Measurements from ENCODE around the gene COMMD6. TPM values are rescaled to one million over a fixed set of nuclear protein-coding genes. Genes with fewer than 3 reads are reported as not detected.

COMMD6 gene
- total and polyA plus RNA-seq, 5 donors = 128 to 162 (median 142) TPM

- no peak overlapping the region for H3K27ac ChIP-seq (ENCODE audit: low read length)
- WGBS = 71% methylated on average over 3 of the region's 3 CpGs
- no peaks in the 10 kb centered on the region for H3K9me3 ChIP-seq (ENCODE audit: control insufficient read depth, low read length)
- H3K4me3 ChIP-seq (ENCODE audit: low read length) = no peak overlapping the region
- H3K27me3 ChIP-seq (ENCODE audit: control insufficient read depth, insufficient read depth) = no peaks in the 10 kb centered on the region
- intact Hi-C loops (cut with DNase I) = no loop called here
- ATAC-seq (no peak), DNase-seq (no peak)
- H3K4me1 ChIP-seq (ENCODE audit: control insufficient read depth, insufficient read depth, low read length) = no peaks in the 10 kb centered on the region
Observed at GRCh38 chr13:75521956-75522355, 15.7 kb downstream of the COMMD6 start.

GRCh38 chr13:75518439-75519088, 19.1 kb downstream of the COMMD6 start:
- no peaks in the 10 kb centered on the region for H3K9me3 ChIP-seq (ENCODE audit: control insufficient read depth, low read length)
- H3K27me3 ChIP-seq (ENCODE audit: control insufficient read depth, insufficient read depth) = no peaks in the 10 kb centered on the region
- H3K27ac ChIP-seq (ENCODE audit: low read length) = no peak overlapping the region
- H3K4me1 ChIP-seq (ENCODE audit: control insufficient read depth, insufficient read depth, low read length) = no peaks in the 10 kb centered on the region
- DNase-seq = peak in 2 of 3 donors; percentile 33 to 48
- intact Hi-C loops (cut with DNase I) = no loop called here
- ATAC-seq = peak in 1 of 2 donors; percentile 16
- no peak overlapping the region for H3K4me3 ChIP-seq (ENCODE audit: low read length)
- 96% methylated on average over 30 of the region's 30 CpGs for WGBS

GRCh38 chr13:75514080-75514995, 23.3 kb downstream of the COMMD6 start:
- Histone ChIP-seq H3K4me3 (ENCODE audit: low read length) (no peak overlapping the region), H3K9me3 (ENCODE audit: control insufficient read depth, low read length) (no peaks in the 10 kb centered on the region), H3K27me3 (ENCODE audit: control insufficient read depth, insufficient read depth) (no peaks in the 10 kb centered on the region), H3K27ac (ENCODE audit: low read length) (no peak overlapping the region), H3K4me1 (ENCODE audit: control insufficient read depth, insufficient read depth, low read length) (no peaks in the 10 kb centered on the region)
- DNase-seq = no peak
- 70% methylated on average over 3 of the region's 3 CpGs for WGBS
- ATAC-seq = no peak
- intact Hi-C loops (cut with DNase I) = no loop called here

- WGBS = 89% methylated on average over 5 of the region's 5 CpGs
- Histone ChIP-seq H3K4me3 (ENCODE audit: low read length) (no peak overlapping the region), H3K27ac (ENCODE audit: low read length) (no peak overlapping the region), H3K4me1 (ENCODE audit: control insufficient read depth, insufficient read depth, low read length) (no peaks in the 10 kb centered on the region), H3K27me3 (ENCODE audit: control insufficient read depth, insufficient read depth) (no peaks in the 10 kb centered on the region), H3K9me3 (ENCODE audit: control insufficient read depth, low read length) (no peaks in the 10 kb centered on the region)
- no peak for DNase-seq
- intact Hi-C loops (cut with DNase I) = no loop called here
- ATAC-seq = no peak
Observed at GRCh38 chr13:75513271-75513670, 24.4 kb downstream of the COMMD6 start.

GRCh38 chr13:75512253-75512652, 25.4 kb downstream of the COMMD6 start:
- no peak overlapping the region for H3K27ac ChIP-seq (ENCODE audit: low read length)
- H3K4me1 ChIP-seq (ENCODE audit: control insufficient read depth, insufficient read depth, low read length) = no peaks in the 10 kb centered on the region
- no peak for DNase-seq
- no peaks in the 10 kb centered on the region for H3K9me3 ChIP-seq (ENCODE audit: control insufficient read depth, low read length)
- 63% methylated on average over 3 of the region's 3 CpGs for WGBS
- no peak for ATAC-seq
- intact Hi-C loops (cut with DNase I) = no loop called here
- H3K27me3 ChIP-seq (ENCODE audit: control insufficient read depth, insufficient read depth) = no peaks in the 10 kb centered on the region
- no peak overlapping the region for H3K4me3 ChIP-seq (ENCODE audit: low read length)

- Histone ChIP-seq H3K27me3 (ENCODE audit: control insufficient read depth, insufficient read depth) (no peaks in the 10 kb centered on the region), H3K27ac (ENCODE audit: low read length) (no peak overlapping the region), H3K4me3 (ENCODE audit: low read length) (no peak overlapping the region), H3K9me3 (ENCODE audit: control insufficient read depth, low read length) (no peaks in the 10 kb centered on the region), H3K4me1 (ENCODE audit: control insufficient read depth, insufficient read depth, low read length) (no peaks in the 10 kb centered on the region)
- 90% methylated on average over 3 of the region's 3 CpGs for WGBS
- no peak for ATAC-seq
- intact Hi-C loops (cut with DNase I) = no loop called here
- DNase-seq = no peak
Observed at GRCh38 chr13:75511051-75511625, 26.5 kb downstream of the COMMD6 start.

GRCh38 chr13:75508002-75508548, 29.6 kb downstream of the COMMD6 start:
- H3K4me1 ChIP-seq (ENCODE audit: control insufficient read depth, insufficient read depth, low read length) = no peaks in the 10 kb centered on the region
- H3K27me3 ChIP-seq (ENCODE audit: control insufficient read depth, insufficient read depth) = no peaks in the 10 kb centered on the region
- no peaks in the 10 kb centered on the region for H3K9me3 ChIP-seq (ENCODE audit: control insufficient read depth, low read length)
- ATAC-seq (peak in 1 of 2 donors; percentile 29), DNase-seq (peak in 1 of 3 donors; percentile 47)
- WGBS = 88% methylated on average over 6 of the region's 6 CpGs
- intact Hi-C loops (cut with DNase I) = no loop called here
- no peak overlapping the region for H3K27ac ChIP-seq (ENCODE audit: low read length)
- no peak overlapping the region for H3K4me3 ChIP-seq (ENCODE audit: low read length)

GRCh38 chr13:75507027-75508001, 30.3 kb downstream of the COMMD6 start:
- intact Hi-C loops (cut with DNase I) = no loop called here
- no peak overlapping the region for H3K27ac ChIP-seq (ENCODE audit: low read length)
- no peaks in the 10 kb centered on the region for H3K9me3 ChIP-seq (ENCODE audit: control insufficient read depth, low read length)
- no peaks in the 10 kb centered on the region for H3K4me1 ChIP-seq (ENCODE audit: control insufficient read depth, insufficient read depth, low read length)
- 89% methylated on average over 10 of the region's 10 CpGs for WGBS
- peak in 1 of 2 donors; percentile 57 for ATAC-seq
- no peak overlapping the region for H3K4me3 ChIP-seq (ENCODE audit: low read length)
- DNase-seq = peak in 2 of 3 donors; percentile 32 to 40
- no peaks in the 10 kb centered on the region for H3K27me3 ChIP-seq (ENCODE audit: control insufficient read depth, insufficient read depth)

- Histone ChIP-seq H3K4me1 (ENCODE audit: control insufficient read depth, insufficient read depth, low read length) (no peaks in the 10 kb centered on the region), H3K27me3 (ENCODE audit: control insufficient read depth, insufficient read depth) (no peaks in the 10 kb centered on the region), H3K9me3 (ENCODE audit: control insufficient read depth, low read length) (no peaks in the 10 kb centered on the region), H3K4me3 (ENCODE audit: low read length) (no peak overlapping the region), H3K27ac (ENCODE audit: low read length) (no peak overlapping the region)
- ATAC-seq = no peak
- WGBS = 84% methylated on average over 1 of the region's 1 CpG
- no peak for DNase-seq
- intact Hi-C loops (cut with DNase I) = no loop called here
Observed at GRCh38 chr13:75506018-75506417, 31.6 kb downstream of the COMMD6 start.

GRCh38 chr13:75505327-75505726, 32.3 kb downstream of the COMMD6 start:
- no peaks in the 10 kb centered on the region for H3K27me3 ChIP-seq (ENCODE audit: control insufficient read depth, insufficient read depth)
- H3K27ac ChIP-seq (ENCODE audit: low read length) = no peak overlapping the region
- no peaks in the 10 kb centered on the region for H3K9me3 ChIP-seq (ENCODE audit: control insufficient read depth, low read length)
- no peak overlapping the region for H3K4me3 ChIP-seq (ENCODE audit: low read length)
- no peaks in the 10 kb centered on the region for H3K4me1 ChIP-seq (ENCODE audit: control insufficient read depth, insufficient read depth, low read length)
- DNase-seq (no peak), ATAC-seq (no peak)
- whole genome bisulfite sequencing = 74% methylated on average over 3 of the region's 3 CpGs
- intact Hi-C loops (cut with DNase I) = no loop called here

All from right cardiac atrium (tissue), 5 donors.